ENCODE data around the gene SGMS2.

GRCh38 chr4:107824350-107825071, at the start of gene SGMS2:
- TF ChIP-seq SPI1 (IDR thresholded peaks at IDR 0.05; ENCODE audit: low read depth, low read length) (no peak), POLR2A (IDR thresholded peaks at IDR 0.05; ENCODE audit: low read depth, low read length) (no peak), POLR2AphosphoS5 (IDR thresholded peaks at IDR 0.05; ENCODE audit: low read depth, low read length) (no peak)
